Hippocampal formation (tissue), 2 donors: Measurements from ENCODE around the gene JAKMIP1.

Source experiments
- DNase-seq, 2 donors: peaks; one replicate each; lab custom pipeline; 2025; lab: John Stamatoyannopoulos, UW

The JAKMIP1 gene

DNA sequence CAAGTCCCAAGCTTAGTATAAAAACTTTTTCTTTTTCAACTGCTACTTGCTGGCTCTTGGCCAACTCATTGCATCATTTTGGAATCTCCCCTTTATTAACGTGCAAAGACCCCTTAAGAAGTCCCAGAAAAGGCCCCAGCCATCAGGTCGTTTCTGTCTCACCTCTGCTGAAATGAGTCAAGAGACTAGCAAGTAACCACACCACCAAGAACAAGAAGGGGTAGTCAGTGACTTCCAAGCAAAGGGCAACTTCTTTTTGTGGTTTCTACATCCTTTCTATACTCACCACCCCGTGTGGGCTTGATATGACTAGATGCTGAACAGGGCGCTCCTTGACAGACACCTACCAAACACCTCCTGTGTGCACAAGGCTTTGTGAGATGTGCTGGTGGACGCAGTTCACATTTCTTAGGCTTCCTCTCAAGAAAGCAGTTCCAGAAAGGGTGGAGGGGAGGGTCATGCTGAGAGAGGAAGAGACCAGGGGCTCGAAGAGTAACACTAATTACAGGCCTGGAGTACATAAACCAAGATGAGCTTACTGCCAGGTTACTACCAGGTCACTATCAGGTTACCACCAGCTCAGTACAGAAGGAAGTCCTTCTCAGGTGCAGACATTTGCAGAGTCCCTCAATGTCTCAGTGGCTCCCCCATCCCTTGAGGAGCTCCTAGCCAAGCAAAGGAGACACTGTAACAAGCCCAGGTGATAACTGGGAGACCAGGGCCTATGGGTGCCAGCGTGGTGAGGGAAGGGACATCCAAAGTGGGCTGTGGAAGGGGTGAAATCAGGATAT is 19.3 kb downstream of the JAKMIP1 start:
- no peak for DNase-seq

DNA sequence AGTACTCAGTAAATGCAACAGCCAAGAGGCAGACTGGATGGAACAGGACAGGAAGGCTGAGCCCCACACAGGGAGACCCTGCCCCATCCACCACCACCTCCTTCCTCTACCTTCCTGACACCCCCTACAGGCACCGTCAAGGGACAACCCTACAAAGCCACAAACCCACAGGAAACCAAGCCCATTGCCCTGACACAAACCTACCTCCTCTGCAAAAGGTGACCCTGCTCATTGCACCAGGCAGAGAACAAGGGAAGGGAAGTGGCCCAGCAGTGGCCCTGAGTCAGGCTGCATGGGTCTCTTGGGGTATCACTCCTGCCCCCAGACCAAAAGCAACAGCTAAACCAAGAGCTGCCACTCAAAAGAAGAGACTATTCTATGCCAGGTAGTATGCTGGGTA is 21.0 kb downstream of the JAKMIP1 start:
- no peak for DNase-seq

DNA sequence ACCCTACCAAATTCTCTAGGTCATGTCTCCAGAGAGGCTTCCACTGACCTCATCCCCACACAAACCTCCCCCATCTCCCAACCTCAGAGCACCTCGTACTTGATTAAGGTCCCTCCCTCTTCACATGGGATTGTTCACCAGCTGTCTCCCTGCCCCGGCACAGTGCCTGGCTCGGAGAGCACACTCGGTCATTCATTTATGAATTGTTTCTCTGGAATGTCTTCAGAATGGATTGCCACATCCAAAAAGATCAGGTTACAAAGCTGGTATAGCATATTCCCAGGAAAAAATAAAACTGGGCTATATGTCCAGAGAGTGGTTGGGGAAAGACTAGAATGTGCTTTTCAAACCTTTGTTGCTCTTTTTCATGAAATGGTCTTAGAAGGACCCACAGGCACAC is 21.6 kb downstream of the JAKMIP1 start:
- DNase-seq: no peak

DNA sequence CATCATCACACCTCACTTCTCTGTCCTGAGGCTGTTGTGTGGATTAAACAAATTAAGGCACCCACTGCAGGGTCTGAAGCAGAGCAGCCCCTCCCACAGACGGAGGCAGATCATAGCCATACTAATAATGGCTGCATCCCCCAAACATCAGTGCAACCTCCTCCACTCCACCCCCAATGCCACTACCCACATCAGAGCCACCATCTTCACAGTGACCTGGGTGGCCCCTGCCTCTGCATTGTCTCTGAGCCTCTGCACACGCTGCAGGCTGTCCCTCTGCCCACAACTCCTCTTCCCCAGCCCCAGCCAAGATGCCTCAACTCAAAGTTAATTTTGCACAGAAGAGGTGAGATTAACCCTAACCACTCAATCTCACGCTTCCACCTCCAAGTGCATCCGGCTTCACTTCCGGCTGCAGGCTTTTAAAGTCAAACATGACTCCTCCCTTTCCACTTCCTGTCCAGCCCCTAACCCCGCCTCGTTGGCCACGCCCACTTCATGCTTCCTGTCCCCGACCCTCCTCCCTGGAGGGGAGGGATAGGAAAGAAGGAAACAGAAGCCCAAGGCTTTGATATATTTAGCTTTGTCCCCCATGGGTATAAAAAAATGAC is 22.7 kb downstream of the JAKMIP1 start:
- DNase-seq: no peak

DNA sequence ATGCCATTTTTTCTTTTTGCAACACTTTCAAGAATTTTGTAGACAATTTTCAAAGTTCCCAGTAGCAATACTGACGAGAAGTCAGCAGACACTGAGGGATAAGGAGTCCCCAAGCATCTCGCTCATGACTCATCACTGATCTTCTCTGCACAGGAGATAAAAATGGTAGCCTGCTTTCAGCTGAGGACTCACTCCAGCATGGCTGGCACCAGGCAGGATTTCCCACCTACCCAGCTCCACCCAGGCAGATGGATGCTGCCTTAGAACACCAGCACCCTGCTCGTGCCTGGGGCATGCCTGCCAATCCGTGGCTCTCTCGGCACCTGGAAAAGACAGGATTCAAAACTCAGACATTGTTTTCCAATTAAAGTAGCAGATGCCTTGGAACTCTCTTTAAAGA is 24.9 kb downstream of the JAKMIP1 start:
- no peak for DNase-seq

DNA sequence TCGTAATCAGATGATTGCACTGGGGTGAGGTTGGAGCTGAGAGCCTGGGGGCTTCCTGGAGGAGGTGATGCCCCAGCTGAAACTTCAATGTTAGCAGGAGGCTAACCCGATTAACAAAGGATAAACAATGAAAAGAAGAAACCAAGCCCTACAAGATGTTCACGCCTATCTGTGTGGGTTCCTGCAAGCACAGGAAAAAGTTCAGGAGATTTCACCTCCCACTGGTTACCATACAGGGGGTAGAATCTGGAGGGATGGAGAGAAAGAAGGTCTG is 27.5 kb downstream of the JAKMIP1 start:
- no peak for DNase-seq

DNA sequence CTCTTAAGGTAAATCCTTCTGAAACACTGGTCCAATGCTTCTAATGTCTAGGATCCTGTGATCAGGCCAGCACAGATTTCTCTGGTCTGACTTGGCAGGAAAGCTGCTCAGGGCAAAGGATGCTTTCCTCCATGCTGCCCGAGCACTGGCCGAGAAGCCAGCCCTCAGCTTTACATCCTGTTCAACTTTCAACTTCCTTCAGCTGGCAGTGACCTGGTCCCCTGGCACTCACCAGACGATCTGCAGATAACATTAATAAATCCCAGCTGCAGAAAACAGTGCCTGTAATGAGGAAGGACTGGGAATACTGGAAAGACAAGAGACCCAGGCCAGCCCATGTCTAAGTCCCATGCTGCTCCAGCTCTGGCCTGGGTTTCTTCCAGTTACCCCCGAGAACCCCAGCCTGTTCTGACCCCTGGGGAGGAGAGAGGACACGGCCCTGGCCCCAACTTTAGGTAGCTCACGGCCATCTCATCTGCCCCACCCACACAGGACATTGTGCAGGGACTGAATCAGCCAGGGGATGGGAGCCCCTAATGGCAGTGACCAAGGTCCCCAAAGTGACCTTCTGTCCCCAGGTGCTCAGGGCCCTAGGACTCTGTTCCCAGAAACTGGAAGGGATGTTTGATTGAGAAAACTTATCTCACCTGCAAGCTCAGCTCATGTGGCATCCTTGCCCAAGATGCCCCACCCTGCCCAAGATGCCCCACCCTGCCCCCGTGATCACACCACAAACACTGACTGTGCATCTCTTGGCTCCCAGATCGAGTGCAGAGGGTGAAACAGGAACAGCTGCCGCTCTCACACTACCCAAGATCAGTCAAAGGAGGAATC is 28.0 kb downstream of the JAKMIP1 start:
- no peak for DNase-seq

DNA sequence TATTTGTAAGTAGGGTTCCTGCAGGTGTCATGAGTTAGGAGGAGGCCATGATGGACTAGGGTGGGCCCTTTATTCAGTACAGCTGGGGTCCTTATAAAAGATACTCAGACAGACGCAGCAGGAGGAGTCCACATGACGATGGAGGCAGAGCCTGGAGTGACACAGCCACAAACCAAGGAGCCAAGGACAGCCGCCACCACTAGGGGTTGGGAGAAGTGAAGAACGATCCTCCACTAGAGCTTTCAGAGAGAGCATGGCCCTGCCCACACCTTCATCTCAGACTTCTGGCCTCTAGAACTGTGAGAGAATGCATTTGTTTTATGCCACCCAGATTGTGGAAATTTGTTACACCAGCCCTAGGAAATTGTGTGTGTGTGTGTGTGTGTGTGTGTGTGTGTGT is 31.1 kb downstream of the JAKMIP1 start:
- no peak for DNase-seq

DNA sequence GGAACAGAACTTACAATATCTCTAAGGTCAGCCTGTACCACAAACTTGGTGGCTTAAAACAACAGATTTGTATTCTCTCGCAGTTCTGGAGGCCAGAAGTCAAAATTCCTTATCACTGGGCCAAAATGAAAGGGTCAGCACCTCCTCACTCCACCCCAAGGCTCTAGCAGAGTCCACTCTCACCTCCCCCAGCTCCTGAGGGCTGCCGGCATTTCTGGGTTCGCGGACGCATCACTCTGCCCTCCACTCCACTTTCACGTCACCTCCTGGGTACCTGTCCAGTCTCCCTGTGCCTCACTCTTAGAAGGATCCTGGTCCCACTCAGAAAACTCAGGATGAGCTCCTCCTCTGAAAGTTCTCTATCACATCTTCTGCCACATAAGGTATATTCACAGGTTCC is 34.6 kb downstream of the JAKMIP1 start:
- no peak for DNase-seq

DNA sequence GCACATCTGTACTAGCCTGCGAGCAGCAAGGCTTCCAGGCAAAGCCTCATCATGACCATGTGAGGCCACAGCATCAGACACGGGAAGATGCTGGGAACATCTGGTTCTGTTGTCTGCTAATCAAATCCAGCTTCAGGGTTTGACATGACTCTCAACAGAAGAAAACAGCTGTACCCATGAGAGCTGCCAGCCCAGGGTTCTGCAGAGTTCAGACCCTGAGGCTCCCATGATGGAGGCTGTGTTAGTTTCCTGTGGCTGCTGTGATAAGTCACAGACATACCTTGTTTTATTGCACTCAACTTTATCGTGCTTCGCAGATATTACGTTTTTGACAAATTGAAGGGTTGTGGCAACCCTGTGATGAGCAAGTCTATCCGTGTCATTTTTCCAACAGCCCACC is 37.5 kb downstream of the JAKMIP1 start:
- DNase-seq: no peak

DNA sequence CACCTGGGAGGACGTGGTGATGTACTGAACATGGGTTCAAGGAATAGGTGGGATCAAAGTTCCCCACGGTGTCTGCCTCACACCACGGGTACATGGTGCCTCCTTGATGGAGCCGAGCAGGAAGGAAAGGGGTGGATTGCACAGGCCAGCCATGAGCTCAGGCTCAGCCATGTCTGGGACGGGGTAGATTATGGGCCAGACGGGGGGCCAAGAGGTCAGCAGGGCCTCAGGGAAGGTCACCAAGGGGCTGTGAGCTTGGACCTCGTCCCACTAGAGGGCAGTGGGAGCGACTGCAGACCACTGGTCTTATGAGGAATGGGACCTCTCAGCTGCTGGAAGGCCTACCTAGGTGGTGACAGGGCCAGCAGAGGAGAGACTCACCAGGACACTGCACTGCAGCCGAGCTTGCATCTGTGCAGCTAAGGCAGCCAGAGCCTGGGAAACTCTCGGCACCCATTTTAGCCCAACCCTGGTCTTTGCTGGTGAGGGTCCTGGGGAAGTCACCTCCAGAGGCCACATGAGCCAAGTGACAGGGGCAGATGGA is 38.4 kb downstream of the JAKMIP1 start:
- no peak for DNase-seq

DNA sequence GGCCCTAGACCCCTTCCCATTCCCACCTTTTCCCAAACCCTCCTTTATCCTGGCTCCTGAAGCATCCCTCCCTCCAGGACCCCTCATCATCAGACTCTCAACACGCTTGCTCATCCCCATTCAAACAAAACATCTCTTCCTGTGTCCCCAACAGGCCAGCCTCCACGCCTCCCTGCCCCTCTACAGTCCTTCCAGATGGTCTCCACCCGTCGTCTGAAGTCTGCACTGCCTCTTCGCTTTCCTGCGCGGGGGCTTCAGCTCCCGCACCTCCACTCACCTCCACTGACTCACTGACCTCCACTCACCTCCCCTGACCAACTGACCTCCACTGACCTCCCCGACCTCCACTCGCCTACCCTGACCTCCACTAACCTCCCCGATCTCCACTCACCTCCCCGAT is 39.8 kb downstream of the JAKMIP1 start:
- DNase-seq: no peak

DNA sequence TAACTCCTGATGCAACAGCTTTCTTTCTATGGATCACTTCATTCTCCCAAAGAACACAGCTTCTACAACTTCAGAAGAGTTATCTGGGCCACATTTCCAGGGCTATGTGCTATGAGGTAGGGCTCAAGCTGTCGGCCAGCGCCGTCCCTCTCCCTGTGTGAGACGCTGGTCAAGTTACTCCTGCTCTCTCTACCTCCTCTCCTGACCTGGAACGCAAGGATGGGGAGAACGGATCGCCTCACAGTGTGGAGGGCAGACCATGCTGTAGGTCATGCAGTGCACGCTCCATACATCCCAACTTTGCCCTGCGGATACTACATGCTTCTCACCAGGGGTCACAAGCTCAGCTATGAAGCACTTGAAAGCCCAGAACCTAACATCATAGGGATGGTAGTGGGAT is 42.4 kb downstream of the JAKMIP1 start:
- no peak for DNase-seq

DNA sequence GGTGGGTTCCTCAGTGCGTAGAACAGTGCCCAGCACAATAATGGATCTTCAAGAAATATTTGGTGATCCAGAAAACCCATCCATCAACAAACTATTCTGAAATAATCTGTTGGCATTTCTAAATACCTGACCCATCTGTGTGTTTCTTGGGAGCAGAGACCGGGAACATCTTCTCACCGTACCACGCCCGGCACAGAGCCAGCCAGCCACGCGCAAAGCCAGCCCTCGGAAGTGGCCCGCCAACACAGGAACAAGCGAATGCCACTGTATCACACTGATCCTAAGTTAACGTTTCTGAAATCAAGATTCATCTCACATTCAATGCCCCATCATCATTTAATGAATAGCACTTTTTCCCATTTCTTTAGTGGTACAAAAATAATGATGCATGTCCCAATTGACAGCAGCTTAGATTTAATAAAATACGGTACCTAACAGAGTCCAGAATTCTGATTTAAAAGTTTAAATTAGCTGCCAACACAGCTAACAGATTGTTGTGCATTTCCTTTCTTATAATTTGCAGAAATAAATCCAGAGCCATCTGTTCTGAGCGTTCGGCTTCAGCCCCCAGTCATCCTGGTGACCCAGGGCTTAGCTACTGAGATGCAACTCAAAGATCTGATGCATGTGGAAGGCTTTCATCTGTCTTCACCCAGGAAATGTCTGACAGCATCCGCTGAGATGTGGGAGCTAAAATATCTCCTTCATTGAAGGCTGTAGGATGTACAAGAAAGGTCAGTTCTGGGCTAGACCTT is 44.2 kb downstream of the JAKMIP1 start:
- no peak for DNase-seq

DNA sequence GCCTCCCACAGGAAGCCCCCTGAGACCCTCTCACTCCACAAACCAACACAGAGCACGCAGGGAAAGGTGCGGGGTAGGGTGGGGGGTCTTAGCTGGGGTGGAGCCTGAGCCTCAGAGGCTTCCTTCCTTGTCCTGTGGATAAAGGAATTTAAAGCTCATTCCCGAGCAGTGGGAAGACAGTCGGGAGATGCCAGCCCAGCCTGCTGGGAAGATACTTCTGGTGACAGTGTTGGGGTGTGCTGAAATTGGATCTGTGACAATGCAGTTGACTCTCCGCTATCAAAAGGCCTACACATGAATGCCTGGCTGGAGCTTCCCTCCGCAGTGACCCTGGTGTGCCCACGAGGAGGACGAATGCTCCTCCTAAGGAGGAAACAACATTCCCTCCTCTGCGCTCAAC is 45.5 kb downstream of the JAKMIP1 start:
- no peak for DNase-seq

DNA sequence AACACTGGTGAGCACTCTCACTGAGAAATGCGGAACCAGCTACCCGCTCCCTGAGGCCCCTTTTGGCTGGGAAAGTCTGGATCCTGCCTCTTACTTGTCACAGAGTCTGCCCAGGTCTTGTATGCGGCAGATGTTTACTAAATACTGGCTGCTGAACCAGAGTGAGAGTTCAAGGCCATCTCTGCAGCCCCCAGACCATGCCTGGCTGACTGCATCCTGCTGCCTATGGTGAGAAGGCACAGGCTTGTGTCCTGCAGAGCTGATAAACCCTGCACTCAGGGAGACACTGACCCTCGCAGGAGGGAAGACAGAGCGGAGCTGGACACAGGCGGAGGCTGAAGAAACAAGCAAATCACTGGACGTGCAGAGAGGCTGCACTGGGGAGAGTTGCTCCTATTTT is 46.5 kb downstream of the JAKMIP1 start:
- no peak for DNase-seq

DNA sequence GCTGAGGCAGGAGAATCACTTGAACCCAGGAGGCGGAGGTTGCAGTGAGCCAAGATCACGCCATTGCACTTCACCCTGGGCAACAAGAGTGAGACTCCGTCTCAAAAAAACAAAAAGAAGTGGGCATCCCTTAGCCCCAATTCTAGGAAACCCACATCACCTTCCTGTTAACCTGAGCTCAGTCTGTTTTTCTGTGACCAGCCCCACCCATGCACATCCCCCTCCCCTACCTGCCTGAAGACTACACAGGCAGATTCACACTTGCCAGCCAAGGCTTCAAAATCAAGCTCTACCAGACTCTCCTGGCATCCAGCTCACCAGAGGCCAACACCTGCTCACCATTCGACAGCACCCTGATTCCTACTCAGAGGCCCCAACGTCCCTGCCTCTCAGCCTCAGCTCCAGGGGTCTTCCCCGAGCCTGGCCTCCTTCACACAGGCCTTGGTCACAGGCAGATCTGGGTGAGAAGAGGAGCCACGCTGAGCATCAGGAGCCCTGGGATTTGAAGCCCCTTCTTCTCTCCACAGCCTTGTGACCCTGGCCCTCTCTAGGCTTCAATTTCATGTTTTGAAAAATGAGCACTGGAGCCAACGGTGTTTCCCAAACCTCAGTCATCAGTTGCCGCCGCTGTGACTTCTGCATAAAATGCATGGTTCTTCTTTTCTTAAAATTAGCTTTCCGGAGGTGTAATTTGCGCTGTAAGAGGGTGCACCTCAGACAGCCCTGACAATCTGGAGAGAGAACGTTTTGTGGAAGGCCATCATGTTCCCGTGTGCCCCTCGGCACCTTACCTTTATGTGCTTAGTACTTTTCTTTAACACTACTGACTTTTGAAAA is 47.3 kb downstream of the JAKMIP1 start:
- DNase-seq: no peak

DNA sequence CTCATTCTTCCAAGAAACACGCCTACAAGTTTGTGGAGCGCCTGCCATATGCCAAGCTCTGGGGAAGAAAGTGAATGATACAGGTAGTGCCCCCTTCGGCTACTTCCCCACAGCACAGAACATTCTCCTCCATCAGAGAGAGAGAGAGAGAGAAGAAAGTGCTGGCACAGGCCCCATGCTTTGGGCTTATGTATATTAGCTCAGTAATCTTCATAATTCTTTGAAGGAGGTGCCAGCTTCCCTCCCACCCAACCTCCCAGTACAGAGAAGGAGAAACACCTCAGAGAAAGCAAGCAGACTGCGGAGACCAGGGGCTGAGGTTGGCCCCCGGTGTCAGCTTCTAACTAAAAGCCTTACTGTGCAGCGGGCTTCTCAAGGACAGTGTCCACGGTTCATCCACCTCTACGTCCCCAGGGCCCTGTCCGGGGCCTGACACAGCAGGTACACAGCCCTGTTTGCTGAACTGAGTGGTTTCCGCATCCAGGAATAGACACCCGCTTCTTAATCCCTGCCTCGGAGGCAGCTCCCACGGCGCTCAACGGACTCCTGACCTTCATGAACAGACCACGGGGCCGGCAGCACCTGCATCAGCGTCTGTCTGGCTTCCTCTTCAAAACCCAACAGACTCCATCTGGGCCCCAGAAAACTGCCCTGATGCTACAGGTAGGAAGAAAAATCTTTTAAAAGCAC is 50.2 kb downstream of the JAKMIP1 start:
- no peak for DNase-seq

DNA sequence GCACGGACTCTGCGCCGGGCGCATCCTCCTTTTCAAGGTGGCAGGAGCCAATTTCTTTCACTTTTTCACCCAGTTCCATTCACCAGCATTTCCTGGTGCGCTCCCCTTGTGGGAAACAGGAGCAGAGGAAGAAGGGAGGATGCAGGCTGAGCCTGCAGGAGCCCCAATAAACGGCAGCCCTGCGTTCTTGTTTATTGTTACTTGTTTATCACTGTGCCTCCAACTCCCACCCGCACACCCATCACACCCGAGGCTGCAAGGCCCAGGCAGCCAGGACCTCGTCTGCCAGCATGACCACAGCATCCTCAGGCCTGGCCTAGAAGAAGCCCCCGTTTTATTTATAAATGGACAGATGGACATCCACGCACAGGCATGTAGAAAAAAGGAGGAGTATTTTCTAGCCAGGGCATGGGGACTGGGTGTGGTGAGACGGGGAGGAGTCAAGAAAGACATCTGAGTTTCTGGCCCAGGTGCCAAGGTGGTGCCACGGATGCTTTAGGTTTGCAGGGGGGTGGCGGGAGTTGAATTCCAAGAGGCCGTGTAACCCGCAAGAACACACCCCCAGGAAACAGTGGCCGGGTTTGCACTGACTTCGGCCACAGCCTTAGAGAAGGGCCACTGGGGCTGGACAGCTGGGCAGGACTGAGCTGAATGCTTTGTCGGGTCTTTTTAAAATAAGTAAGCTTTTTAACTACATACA is 51.7 kb downstream of the JAKMIP1 start:
- no peak for DNase-seq

DNA sequence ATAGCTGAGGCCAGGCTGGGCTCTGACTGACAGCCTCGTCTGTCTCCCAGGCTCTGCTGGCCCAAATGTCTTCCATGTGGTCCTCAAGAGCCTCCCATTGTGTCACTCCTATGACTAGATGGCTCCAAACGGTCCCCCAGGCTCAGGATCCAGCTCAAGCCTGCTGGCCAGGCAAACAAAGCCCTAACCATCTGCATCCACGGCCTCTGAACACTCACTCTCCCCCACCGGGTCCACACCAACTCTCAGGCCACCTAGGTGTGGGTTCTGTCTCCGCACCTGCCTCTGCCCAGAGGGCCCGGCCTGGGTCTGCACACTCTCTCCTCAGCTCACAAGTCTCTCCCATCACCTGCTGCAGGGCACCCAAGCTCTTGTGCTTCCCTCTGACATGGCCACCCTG is 52.9 kb downstream of the JAKMIP1 start:
- no peak for DNase-seq
